Upper lobe of left lung (tissue), 4 donors: ENCODE results near the gene ATP1B3.

Source experiments
- POLR2A ChIP-seq, 4 donors: fragments of 450-650 bp; IDR thresholded peaks; one replicate each; pipeline ENCODE4 v1.5.1; 2016 to 2017; ENCODE audit warnings: antibody characterized with exemption in 4 of 4, mild to moderate bottlenecking in 2 of 4
- TF ChIP-seq, protein P1 (sequence below), 6 experiments: fragments of 450-650 bp in 4 of 6; fragments of 200-600 bp in 2 of 6; sonication (generic) in 2 of 6; IDR thresholded peaks; one replicate each; pipeline ENCODE4 v1.5.1; 2016 to 2019; ENCODE audit warnings: antibody characterized with exemption in 6 of 6

DNA sequence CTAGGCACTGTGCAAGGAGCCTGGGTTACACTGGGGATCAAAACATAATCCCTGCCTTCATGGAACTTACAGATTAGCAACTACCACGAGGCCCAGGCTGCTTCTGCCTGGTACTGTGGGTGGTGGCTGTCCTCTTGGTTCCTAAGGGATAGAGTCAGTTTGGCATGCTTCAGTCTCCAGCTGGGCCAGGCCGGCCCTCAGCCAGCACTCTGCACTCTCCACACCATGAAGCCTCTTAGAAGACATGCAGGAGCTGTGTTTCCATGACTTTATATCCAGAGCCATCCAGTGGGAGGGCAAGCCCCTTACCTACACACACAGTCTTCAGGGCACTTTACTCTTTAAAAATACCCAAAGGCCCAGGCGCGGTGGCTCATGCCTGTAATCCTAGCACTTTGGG is 54.4 kb downstream of the ATP1B3 start:
- TF ChIP-seq POLR2A (IDR thresholded peaks at IDR 0.05), result no peak
- TF ChIP-seq, protein P1, sequence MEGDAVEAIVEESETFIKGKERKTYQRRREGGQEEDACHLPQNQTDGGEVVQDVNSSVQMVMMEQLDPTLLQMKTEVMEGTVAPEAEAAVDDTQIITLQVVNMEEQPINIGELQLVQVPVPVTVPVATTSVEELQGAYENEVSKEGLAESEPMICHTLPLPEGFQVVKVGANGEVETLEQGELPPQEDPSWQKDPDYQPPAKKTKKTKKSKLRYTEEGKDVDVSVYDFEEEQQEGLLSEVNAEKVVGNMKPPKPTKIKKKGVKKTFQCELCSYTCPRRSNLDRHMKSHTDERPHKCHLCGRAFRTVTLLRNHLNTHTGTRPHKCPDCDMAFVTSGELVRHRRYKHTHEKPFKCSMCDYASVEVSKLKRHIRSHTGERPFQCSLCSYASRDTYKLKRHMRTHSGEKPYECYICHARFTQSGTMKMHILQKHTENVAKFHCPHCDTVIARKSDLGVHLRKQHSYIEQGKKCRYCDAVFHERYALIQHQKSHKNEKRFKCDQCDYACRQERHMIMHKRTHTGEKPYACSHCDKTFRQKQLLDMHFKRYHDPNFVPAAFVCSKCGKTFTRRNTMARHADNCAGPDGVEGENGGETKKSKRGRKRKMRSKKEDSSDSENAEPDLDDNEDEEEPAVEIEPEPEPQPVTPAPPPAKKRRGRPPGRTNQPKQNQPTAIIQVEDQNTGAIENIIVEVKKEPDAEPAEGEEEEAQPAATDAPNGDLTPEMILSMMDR (IDR thresholded peaks at IDR 0.05), result no peak
